Measurements from ENCODE around the gene MROH2B.

MROH2B gene

DNA sequence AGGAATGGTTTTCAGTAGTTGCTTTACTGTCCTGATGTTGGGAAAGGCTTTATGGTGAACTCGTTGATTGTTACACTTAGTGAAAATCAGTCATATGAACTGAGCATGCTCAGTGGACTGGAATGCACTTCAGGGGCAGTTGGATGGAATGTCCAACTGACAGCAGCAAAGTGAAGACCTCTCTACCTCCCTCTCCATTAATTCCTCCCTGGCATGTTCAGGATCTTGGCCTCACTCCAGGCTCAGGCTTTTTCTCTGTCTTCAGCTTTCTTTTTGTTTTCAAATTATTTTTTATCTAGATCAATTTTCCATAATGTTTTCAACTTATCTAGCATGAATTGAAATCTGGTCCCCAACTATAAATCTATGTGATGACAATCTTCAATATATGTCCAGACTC lies at the start of gene MROH2B:
Gene MROH2B, minus strand, starts transcription at position 101 of the 400 bp plus-strand sequence. CDS start 490 bp downstream, outside the sequence.
- Mint-ChIP-seq H3K4me3 (no peak within 1 kb of the TSS), H3K36me3 (ENCODE audit: low read depth) (no peaks in the 10 kb centered on the region), H3K9me3 (peaks cover 5% of the 10 kb centered on the region), H3K4me1 (ENCODE audit: low read depth) (no peaks in the 10 kb centered on the region), H3K27ac (no peak within 1 kb of the TSS), H3K27me3 (ENCODE audit: low read depth) (no peaks in the 10 kb centered on the region)
- DNase-seq (ENCODE audit: low spot score) = no peak

DNA sequence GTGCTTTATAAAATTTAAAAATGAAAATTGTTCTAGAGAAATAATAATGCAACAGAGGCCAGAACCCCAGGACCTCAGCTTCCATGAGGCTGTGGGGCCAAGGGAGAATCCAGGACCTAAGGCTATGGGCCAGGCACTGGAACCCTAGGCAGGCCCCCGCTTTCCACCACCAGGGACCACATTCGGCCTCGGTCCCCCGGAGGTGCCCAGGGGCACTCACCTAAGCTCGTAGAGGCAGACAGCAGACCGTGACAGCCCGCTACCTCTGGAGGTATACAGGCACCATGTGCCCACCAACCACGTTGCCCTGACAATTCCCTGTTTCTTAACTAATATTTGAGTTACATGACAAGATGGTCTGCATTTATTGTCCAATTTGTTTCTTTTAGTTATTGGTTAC lies 49.5 kb upstream of the MROH2B start:
- no peaks in the 10 kb centered on the region for H3K4me1 Mint-ChIP-seq (ENCODE audit: low read depth)
- DNase-seq (ENCODE audit: low spot score) = no peak
- H3K27me3 Mint-ChIP-seq (ENCODE audit: low read depth) = no peaks in the 10 kb centered on the region
- no peaks in the 10 kb centered on the region for H3K36me3 Mint-ChIP-seq (ENCODE audit: low read depth)
- H3K27ac Mint-ChIP-seq = no peak overlapping the region
- H3K4me3 Mint-ChIP-seq = no peak overlapping the region
- H3K9me3 Mint-ChIP-seq = no peaks in the 10 kb centered on the region

DNA sequence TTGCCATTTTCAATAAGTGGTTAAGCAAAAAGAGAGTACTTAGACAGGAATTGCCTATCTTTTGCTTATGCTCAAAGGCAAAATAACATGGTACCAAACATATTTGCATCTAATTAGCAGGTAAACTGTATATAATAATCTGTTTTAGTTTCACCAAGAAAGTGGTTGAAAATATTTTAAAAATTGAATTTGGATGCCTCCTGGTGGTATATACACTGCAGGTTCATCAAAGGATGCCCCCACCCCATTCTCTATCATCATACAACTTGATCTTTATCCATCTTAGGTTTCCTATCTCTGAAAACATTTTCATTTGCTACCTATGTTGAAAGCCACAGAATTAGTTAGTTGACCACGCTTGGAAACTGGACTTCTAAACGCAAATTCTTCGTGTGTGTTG lies 47.0 kb upstream of the MROH2B start:
- no peak overlapping the region for H3K4me3 Mint-ChIP-seq
- no peaks in the 10 kb centered on the region for H3K9me3 Mint-ChIP-seq
- no peaks in the 10 kb centered on the region for H3K27me3 Mint-ChIP-seq (ENCODE audit: low read depth)
- no peak for DNase-seq (ENCODE audit: low spot score)
- no peaks in the 10 kb centered on the region for H3K4me1 Mint-ChIP-seq (ENCODE audit: low read depth)
- H3K27ac Mint-ChIP-seq = no peak overlapping the region
- H3K36me3 Mint-ChIP-seq (ENCODE audit: low read depth) = no peaks in the 10 kb centered on the region

DNA sequence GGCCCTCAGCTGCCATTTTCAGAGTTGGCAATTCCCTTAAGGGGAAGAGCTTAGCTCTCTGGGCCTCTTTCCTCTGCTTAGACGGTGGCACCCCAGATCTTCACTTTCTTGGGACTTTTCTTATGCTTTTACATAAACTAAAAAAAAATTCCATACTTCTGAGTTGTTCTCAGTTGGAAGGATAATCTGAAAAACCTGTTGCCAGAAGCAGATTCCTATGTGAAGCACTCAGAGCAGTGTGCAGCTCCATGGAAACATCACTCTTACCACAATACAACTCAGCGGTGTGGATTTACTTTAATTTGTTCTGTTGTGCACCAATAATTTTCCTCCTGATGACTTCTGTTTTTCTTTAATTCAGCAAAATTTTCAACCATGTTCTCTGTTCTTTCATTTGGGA lies 44.1 kb upstream of the MROH2B start:
- DNase-seq (ENCODE audit: low spot score) = no peak
- Mint-ChIP-seq H3K4me3 (no peak overlapping the region), H3K27me3 (ENCODE audit: low read depth) (no peaks in the 10 kb centered on the region), H3K9me3 (no peaks in the 10 kb centered on the region), H3K27ac (no peak overlapping the region), H3K4me1 (ENCODE audit: low read depth) (no peaks in the 10 kb centered on the region), H3K36me3 (ENCODE audit: low read depth) (no peaks in the 10 kb centered on the region)

DNA sequence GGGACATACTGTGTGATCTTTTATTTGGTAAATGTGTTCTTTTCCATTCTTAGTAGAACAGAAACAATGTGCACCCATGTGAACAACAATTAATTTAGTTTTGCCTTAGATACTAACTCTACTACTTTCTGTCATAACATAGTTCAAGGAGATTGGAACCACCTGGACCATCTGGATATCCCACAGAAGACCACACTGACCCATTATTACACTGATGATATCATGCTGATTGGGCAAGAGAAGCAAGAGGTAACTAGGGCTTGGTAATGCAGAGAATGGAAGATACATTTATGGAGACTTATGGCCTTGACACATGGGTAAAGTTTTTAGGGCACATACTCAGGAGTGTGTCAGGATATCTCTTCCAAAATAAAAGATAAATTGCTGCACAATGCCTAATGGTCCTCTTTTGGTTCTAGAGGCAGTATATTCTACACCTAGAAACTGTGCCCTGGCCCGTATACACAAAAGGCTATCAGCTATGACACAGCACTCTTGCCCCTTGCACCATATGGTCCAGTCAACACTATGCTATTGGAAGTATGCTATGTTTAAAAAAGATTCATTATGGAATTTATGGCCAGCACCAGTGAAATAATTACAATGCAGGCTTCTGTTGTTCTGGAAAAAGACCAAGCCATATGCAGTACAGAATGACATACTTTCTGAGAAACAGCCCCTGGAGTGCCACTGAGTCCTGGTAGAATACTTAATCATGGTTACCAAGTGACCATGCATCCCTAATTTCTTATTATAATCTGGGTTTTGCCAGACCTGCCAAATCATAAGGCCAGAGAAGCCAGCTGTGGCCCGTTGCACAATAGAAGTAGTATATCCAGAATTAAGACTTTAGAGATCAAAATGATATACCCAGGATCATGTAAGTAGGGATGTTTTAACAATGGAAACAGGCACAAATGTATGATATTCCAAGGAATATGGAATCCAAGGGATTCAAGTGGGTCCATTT lies 41.6 kb upstream of the MROH2B start:
- Mint-ChIP-seq H3K9me3 (no peaks in the 10 kb centered on the region), H3K36me3 (ENCODE audit: low read depth) (no peaks in the 10 kb centered on the region), H3K4me3 (no peak overlapping the region), H3K27me3 (ENCODE audit: low read depth) (no peaks in the 10 kb centered on the region), H3K27ac (no peak overlapping the region), H3K4me1 (ENCODE audit: low read depth) (no peaks in the 10 kb centered on the region)
- DNase-seq (ENCODE audit: low spot score) = no peak

DNA sequence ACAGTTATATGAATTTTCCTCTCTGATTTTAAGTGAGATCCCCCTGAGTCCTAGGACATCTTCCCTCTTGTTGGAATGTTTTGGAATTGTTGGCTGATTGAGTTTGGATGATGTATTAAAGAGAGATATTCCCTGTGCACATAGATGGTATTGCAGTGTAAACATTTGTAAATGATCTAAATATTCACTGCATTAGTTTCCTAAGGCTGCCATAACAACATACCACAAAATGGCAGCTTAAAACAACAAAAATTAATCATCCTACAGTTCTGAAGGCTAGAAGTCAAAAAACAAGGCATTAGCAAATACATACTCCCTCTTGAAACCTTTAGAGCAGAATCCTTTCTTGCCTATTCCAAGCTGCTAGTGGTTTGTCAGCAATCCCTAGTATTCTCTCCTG lies 38.0 kb upstream of the MROH2B start:
- Mint-ChIP-seq H3K27ac (no peak overlapping the region), H3K36me3 (ENCODE audit: low read depth) (no peaks in the 10 kb centered on the region), H3K27me3 (ENCODE audit: low read depth) (no peaks in the 10 kb centered on the region), H3K4me1 (ENCODE audit: low read depth) (no peaks in the 10 kb centered on the region), H3K9me3 (no peaks in the 10 kb centered on the region), H3K4me3 (no peak overlapping the region)
- DNase-seq (ENCODE audit: low spot score) = no peak

DNA sequence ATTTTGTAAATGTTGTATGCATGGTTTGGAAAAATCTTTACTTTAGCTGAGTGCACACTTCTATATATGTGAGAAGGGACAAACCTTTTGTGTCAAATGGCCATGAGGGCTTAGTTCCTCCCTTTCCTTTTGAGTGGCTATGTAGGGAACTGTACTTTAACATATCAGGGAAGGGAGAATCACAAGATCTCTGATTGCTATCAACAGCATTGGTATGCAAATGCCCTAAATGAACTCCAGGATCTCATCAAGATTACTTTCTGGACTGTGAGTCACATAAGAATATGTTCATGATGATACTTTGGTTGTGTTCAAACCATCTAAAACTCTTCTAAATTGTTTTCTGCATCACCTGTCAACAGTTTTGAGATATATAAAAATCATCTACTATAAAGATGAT lies 31.2 kb upstream of the MROH2B start:
- Mint-ChIP-seq H3K9me3 (no peaks in the 10 kb centered on the region), H3K27me3 (ENCODE audit: low read depth) (no peaks in the 10 kb centered on the region), H3K4me3 (no peak overlapping the region), H3K36me3 (ENCODE audit: low read depth) (no peaks in the 10 kb centered on the region), H3K4me1 (ENCODE audit: low read depth) (no peaks in the 10 kb centered on the region), H3K27ac (no peak overlapping the region)
- DNase-seq (ENCODE audit: low spot score) = no peak

DNA sequence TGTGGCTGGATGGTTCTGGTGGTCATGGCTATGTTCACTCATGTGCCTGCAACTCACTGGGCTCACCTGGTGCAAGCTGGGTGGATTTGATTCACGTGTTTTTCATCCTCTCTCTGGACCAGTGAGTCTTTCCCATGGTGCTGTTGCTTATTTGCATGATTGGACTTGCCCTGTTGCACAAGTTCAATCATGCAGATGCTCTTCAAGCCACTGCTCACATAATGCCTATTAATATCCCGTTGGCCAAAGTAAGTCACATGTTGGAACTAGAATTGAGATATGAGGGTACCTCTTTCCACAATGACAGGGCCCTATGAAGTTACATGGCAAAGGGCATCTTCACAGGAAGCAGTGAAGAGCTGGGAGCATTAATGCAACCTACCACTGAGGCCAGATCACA lies 26.5 kb upstream of the MROH2B start:
- Mint-ChIP-seq H3K27ac (no peak overlapping the region), H3K4me3 (no peak overlapping the region), H3K4me1 (ENCODE audit: low read depth) (no peaks in the 10 kb centered on the region), H3K9me3 (no peaks in the 10 kb centered on the region), H3K36me3 (ENCODE audit: low read depth) (no peaks in the 10 kb centered on the region), H3K27me3 (ENCODE audit: low read depth) (no peaks in the 10 kb centered on the region)
- DNase-seq (ENCODE audit: low spot score) = no peak

DNA sequence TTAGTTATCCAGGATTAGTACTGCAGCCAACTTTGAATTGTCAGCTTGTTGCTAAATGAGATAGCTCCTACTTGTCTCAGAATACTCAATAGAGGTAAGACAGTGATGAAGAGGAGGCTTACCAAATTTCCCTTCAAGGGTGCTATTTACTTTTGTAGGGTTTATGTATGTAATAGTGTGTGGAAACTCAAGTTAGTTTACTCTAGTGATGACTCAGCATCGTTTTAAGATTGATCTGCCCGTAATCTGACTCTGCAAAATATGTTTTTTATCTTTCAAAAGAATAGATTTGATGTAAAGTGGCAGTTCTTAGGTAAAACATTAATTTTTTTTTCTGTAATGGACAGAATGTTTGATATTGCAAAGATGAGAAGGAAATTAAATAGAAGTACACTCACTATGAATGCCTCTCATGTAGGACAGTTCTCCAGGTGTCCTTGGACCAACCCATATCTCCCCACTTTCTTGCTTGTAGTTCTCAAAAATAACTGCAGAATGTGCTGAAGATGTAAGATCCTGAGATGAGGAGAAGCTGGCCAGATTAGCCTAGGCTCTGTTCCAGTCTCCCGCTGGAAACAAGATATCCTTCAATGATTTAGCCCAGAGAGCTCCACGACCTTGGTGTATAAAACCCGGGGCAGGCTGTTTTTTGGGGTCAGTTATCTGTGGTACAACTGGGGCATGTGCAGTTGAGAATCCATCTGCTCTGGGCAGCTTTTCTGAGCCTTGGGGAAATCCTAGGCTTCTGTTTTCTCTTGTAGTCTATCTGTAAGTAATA lies 24.4 kb upstream of the MROH2B start:
- no peak overlapping the region for H3K27ac Mint-ChIP-seq

DNA sequence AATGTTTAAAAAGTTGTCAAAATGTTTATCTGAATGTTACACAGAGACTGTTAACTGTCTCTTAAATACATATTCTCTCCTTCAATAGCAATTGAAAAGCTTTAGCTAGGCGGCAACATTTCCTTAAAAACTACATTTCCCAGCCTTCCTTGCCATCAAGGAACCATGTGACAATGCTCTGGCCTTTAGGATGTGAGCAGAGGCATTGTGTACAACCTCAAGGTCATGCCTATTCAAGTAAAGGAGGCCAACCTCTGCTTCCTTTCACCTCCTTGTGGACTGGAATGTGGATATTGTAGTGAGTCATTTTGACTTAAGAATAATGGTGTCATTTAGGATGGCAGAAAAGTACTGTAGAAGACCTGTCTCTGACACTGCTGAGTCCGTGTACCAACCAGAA lies 23.7 kb upstream of the MROH2B start:
- Mint-ChIP-seq H3K27ac (no peak overlapping the region), H3K27me3 (ENCODE audit: low read depth) (no peaks in the 10 kb centered on the region), H3K4me3 (no peak overlapping the region), H3K4me1 (ENCODE audit: low read depth) (no peaks in the 10 kb centered on the region), H3K9me3 (no peaks in the 10 kb centered on the region), H3K36me3 (ENCODE audit: low read depth) (no peaks in the 10 kb centered on the region)
- no peak for DNase-seq (ENCODE audit: low spot score)

More for the DNA sequence above, 24.4 kb upstream of the MROH2B start:
- DNase-seq (ENCODE audit: low spot score) = no peak
- Mint-ChIP-seq H3K9me3 (no peaks in the 10 kb centered on the region), H3K4me3 (no peak overlapping the region), H3K36me3 (ENCODE audit: low read depth) (no peaks in the 10 kb centered on the region), H3K27me3 (ENCODE audit: low read depth) (no peaks in the 10 kb centered on the region), H3K4me1 (ENCODE audit: low read depth) (no peaks in the 10 kb centered on the region)

DNA sequence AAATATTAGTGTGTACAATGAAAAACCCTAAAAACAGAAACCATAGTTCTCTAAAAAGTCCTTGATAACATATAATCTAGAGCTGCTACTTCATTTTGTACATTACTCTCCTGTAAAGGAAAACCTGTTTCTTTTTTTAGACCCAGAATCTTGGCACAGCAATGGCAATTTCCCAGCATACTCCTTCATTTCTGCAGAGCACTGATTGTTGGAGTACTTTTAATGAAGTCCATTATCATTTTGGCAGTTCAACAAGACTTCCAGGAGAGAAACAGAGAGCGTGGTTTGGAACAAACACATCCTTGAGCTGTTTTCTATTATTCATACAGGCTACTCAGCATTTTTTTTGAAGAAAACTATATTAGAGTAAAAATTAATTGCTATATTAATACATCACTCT lies 22.7 kb upstream of the MROH2B start:
- no peak for DNase-seq (ENCODE audit: low spot score)
- Mint-ChIP-seq H3K27me3 (ENCODE audit: low read depth) (no peaks in the 10 kb centered on the region), H3K27ac (no peak overlapping the region), H3K4me3 (no peak overlapping the region), H3K4me1 (ENCODE audit: low read depth) (no peaks in the 10 kb centered on the region), H3K36me3 (ENCODE audit: low read depth) (no peaks in the 10 kb centered on the region), H3K9me3 (no peaks in the 10 kb centered on the region)

DNA sequence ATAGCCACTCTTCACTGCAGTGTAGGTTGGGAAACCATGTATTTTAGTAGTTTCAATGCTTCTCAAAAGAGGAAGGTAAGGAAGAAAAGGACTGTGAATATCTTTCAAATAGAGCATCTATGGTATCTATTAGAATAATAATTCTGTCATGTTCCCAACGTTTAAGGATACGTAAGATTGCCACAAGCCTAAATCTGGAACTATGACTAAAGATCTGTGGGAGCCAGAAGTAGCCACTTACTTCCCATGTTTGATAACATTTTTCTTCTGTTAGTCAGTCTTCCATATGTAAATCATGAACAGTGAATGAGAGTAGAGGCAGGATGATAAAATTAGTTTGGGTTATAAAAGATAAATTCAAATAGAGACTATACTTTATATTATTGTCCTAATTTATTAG lies 16.3 kb upstream of the MROH2B start:
- DNase-seq (ENCODE audit: low spot score) = no peak
- Mint-ChIP-seq H3K36me3 (ENCODE audit: low read depth) (no peaks in the 10 kb centered on the region), H3K9me3 (no peaks in the 10 kb centered on the region), H3K4me1 (ENCODE audit: low read depth) (no peaks in the 10 kb centered on the region), H3K4me3 (no peak overlapping the region), H3K27ac (no peak overlapping the region), H3K27me3 (ENCODE audit: low read depth) (no peaks in the 10 kb centered on the region)

DNA sequence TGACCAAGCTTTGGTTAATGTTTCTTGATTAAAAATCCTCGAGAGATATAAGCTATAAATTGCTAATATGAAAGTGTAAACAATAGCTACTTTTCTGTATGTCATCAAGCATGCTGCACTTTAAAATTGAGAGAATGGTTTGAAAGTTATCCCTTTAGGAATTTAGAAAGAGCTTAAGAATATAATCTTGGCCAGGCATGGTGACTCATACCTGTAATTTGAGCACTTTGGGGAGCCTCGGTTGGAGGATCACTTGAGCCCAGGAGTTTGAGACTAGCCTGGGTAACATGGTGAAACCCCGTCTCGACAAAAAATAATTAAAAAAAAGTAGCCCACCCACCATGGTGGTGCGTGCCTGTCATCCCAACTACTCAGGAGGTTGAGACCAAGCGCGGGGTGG lies 12.2 kb upstream of the MROH2B start:
- DNase-seq (ENCODE audit: low spot score) = no peak
- Mint-ChIP-seq H3K27me3 (ENCODE audit: low read depth) (no peaks in the 10 kb centered on the region), H3K4me1 (ENCODE audit: low read depth) (no peaks in the 10 kb centered on the region), H3K9me3 (peaks cover 8% of the 10 kb centered on the region), H3K4me3 (no peak overlapping the region), H3K27ac (no peak overlapping the region), H3K36me3 (ENCODE audit: low read depth) (no peaks in the 10 kb centered on the region)

DNA sequence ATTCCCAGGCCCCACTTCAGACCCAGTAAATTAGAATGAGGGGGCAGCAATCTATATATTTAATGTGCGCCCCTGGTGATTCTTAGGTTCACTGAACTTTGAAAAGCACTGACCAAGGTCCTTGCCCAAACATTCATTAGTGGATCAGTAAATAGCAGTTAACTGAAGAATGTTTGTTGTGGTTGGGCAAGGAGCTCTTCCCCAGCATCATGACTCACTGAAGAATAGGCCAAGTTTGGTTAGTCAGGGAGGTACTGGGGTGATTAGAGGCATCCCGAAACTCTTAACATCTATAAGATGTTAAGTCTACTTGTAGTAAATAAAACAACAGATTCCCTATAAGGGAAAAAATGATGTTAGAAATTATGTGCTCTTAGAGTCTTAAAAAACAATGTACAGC lies 833 bp upstream of the MROH2B start:
- no peak for DNase-seq (ENCODE audit: low spot score)
- H3K4me1 Mint-ChIP-seq (ENCODE audit: low read depth) = no peaks in the 10 kb centered on the region

More for the DNA sequence above, 833 bp upstream of the MROH2B start:
- Mint-ChIP-seq H3K4me3 (no peak overlapping the region), H3K27ac (no peak overlapping the region), H3K27me3 (ENCODE audit: low read depth) (no peaks in the 10 kb centered on the region), H3K36me3 (ENCODE audit: low read depth) (no peaks in the 10 kb centered on the region), H3K9me3 (peaks cover 5% of the 10 kb centered on the region)

Measured in T-helper 2 cell treated with Interferon-gamma antibody and Interleukin-4, amounts not matched to agents 5 μg/mL and 100 μg/mL, for 36 hours (primary cell).